ENCODE results near the gene IFNA2. TPM values are rescaled to one million over a fixed set of nuclear protein-coding genes. Genes with fewer than 3 reads are reported as not detected.

Gene IFNA2
- total RNA-seq, 4 donors from 2014 or later: not detected

DNA sequence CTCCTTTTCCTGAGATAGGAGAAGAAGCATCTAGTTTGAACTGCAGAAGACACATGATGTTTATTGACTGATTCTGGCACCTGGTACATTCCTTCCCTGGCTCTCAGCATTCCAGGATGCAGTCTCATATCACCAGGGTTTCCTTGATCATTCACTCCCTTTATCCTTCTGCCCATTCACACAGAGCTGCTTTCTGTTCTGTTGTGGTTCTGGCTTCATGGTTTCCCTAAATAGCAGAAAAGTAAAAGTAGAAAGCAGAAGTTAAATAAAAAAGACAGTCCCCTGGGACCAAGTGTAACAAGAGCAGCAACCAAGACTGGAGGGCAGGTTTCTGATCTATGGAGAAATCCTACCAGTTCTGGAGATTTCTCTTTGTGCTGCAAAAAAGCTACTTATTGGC is 26.9 kb upstream of the IFNA2 start:
- Histone ChIP-seq H3K4me3 (no peak overlapping the region), H3K4me1 (no peaks in the 10 kb centered on the region), H3K27ac (no peak overlapping the region), H3K27me3 (no peaks in the 10 kb centered on the region), H3K36me3 (no peaks in the 10 kb centered on the region), H3K9me3 (no peaks in the 10 kb centered on the region)
- DNase-seq: no peak
- TF ChIP-seq CTCF (IDR thresholded peaks at IDR 0.05) (no peak), POLR2A (IDR thresholded peaks at IDR 0.05) (no peak)
- intact Hi-C loops (cut with DNase I; ENCODE audit: low total_unique reads): no loop called here

GRCh38 chr9:21408817-21409216 is 23.6 kb upstream of the IFNA2 start, which contains the start of gene IFNA8:
TSS of gene IFNA8 (plus strand) at chr9:21409117. CDS start at chr9:21409177, 60 bp downstream.
- TF ChIP-seq POLR2A (IDR thresholded peaks at IDR 0.05) (no peak), CTCF (IDR thresholded peaks at IDR 0.05) (no peak)
- no peaks in the 10 kb centered on the region for H3K27me3 ChIP-seq
- H3K36me3 ChIP-seq: no peaks in the 10 kb centered on the region
- no peak within 1 kb of the TSS for H3K27ac ChIP-seq
- intact Hi-C loops (cut with DNase I; ENCODE audit: low total_unique reads): no loop called here
- no peaks in the 10 kb centered on the region for H3K9me3 ChIP-seq
- DNase-seq: no peak
- H3K4me3 ChIP-seq: no peak within 1 kb of the TSS
- no peaks in the 10 kb centered on the region for H3K4me1 ChIP-seq

- Histone ChIP-seq H3K27ac (no peak overlapping the region), H3K4me3 (no peak overlapping the region), H3K36me3 (no peaks in the 10 kb centered on the region), H3K27me3 (peaks cover 0 to 16% of the 10 kb centered on the region in 2 donors), H3K9me3 (no peaks in the 10 kb centered on the region), H3K4me1 (no peaks in the 10 kb centered on the region)
- TF ChIP-seq CTCF (IDR thresholded peaks at IDR 0.05): no peak
- TF ChIP-seq POLR2A (IDR thresholded peaks at IDR 0.05): no peak
- DNase-seq: no peak
- intact Hi-C loops (cut with DNase I; ENCODE audit: low total_unique reads): no loop called here
Observed at GRCh38 chr9:21404146-21404545, 18.9 kb upstream of the IFNA2 start.

- DNase-seq: no peak
Observed at GRCh38 chr9:21402386-21403251, 17.4 kb upstream of the IFNA2 start.

More at GRCh38 chr9:21402386-21403251, 17.4 kb upstream of the IFNA2 start:
- H3K27ac ChIP-seq: no peak overlapping the region
- peaks cover 0 to 16% of the 10 kb centered on the region in 2 donors for H3K27me3 ChIP-seq
- no peak for TF ChIP-seq POLR2A (IDR thresholded peaks at IDR 0.05)
- no peak for TF ChIP-seq CTCF (IDR thresholded peaks at IDR 0.05)
- H3K36me3 ChIP-seq: no peaks in the 10 kb centered on the region
- peak overlapping the region in 1 of 2 donors; percentile 17 for H3K4me3 ChIP-seq
- intact Hi-C loops (cut with DNase I; ENCODE audit: low total_unique reads): no loop called here
- H3K9me3 ChIP-seq: no peaks in the 10 kb centered on the region
- H3K4me1 ChIP-seq: no peaks in the 10 kb centered on the region

All from uterus (tissue), 4 donors.